Right forelimb (tissue), 1 donor: ENCODE data around the gene CDK18.
"Not testable (repeated sequence)": the region's sequence is repeated elsewhere in the genome, so short reads cannot be mapped to it uniquely, and the experiment has no call there.

Experiments
- DNase-seq: peaks from one replicate; pipeline ENCODE4 v3.0.0-alpha.2; 2018

Gene CDK18

GRCh38 chr1:205504311-205505075, at the start of gene CDK18:
Gene CDK18 (plus strand): TSS chr1:205504669. CDS start chr1:205523168, 18,499 bp downstream.
- DNase-seq = peak; percentile 71

GRCh38 chr1:205454903-205455335, 49.5 kb upstream of the CDK18 start:
- DNase-seq = no peak

GRCh38 chr1:205455581-205456382, 48.7 kb upstream of the CDK18 start, which contains the start of gene BLACAT1:
Gene BLACAT1 (minus strand): TSS chr1:205456045.
- DNase-seq = no peak

GRCh38 chr1:205456383-205456867, 48.0 kb upstream of the CDK18 start:
- no peak for DNase-seq

GRCh38 chr1:205456868-205457745, 47.4 kb upstream of the CDK18 start:
- no peak for DNase-seq

GRCh38 chr1:205458777-205459566, 45.5 kb upstream of the CDK18 start:
- peak; percentile 72 for DNase-seq

- no peak for DNase-seq
Measured at GRCh38 chr1:205465392-205465791, 39.1 kb upstream of the CDK18 start.

GRCh38 chr1:205466595-205467220, 37.8 kb upstream of the CDK18 start:
- DNase-seq = no peak

- no peak for DNase-seq
Measured at GRCh38 chr1:205470131-205470530, 34.3 kb upstream of the CDK18 start.

- no peak for DNase-seq
Measured at GRCh38 chr1:205472737-205473441, 31.6 kb upstream of the CDK18 start.

GRCh38 chr1:205473475-205473874, 31.0 kb upstream of the CDK18 start:
- no peak for DNase-seq

- no peak for DNase-seq
Measured at GRCh38 chr1:205473966-205474365, 30.5 kb upstream of the CDK18 start.

GRCh38 chr1:205474571-205474970, 29.9 kb upstream of the CDK18 start:
- DNase-seq = no peak

GRCh38 chr1:205475855-205476254, 28.6 kb upstream of the CDK18 start:
- DNase-seq = no peak

GRCh38 chr1:205476648-205477047, 27.8 kb upstream of the CDK18 start:
- DNase-seq = no peak

GRCh38 chr1:205477121-205477758, 27.2 kb upstream of the CDK18 start:
- no peak for DNase-seq

GRCh38 chr1:205477759-205478247, 26.7 kb upstream of the CDK18 start:
- DNase-seq = peak; percentile 59

- not testable (repeated sequence) for DNase-seq
Measured at GRCh38 chr1:205478985-205479384, 25.5 kb upstream of the CDK18 start.

- DNase-seq = no peak
Measured at GRCh38 chr1:205480349-205480985, 24.0 kb upstream of the CDK18 start.
